ENCODE data around the gene DACH1. TPM values are rescaled to one million over a fixed set of nuclear protein-coding genes. Genes with fewer than 3 reads are reported as not detected.

Gene DACH1
- total RNA-seq, 4 donors from 2014 or later, result 1.2 to 7.9 (median 4.4) TPM

DNA sequence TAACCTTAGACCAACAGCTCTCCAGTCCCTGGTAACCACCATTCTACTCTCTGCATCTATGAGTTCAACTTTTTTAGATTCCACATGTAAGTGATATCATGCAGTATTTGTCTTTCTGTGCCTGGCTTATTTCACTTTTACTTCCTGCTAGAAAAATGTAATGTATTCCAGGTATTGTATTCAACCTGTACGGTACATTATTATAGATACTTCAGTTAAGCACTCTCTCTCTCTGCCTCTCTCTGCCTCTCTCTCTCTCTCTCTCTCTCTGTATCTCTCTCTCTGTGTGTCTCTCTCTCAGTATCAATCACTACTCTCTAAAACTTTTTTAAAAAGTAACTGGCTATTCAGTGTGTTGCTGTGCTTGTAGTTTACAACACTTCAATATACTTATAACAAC, 8.4 kb downstream of the DACH1 start:
- TF ChIP-seq CTCF (IDR thresholded peaks at IDR 0.05; ENCODE audit: low read depth), result no peak

GRCh38 chr13:71856548-71857043, 10.4 kb downstream of the DACH1 start:
- no peak for TF ChIP-seq CTCF (IDR thresholded peaks at IDR 0.05; ENCODE audit: low read depth)

DNA sequence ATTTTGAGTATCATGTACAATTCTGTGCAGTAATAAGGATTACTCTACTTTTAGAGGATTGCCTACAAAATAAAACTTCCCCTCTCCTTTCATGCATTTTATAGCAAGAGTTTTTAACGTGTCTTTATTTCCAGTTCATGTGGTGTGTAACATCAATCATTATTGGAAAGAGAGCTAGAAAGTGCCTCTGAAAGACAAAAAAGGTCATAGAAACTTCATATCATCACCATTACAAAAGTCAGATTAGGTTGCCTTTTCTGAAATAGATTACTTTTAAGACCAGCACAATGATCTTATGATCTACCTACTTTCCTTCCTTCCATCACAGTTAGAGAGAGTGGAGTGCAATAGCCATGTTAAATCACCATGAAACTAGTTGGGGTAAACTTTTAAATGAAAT, 12.6 kb downstream of the DACH1 start:
- no peak for TF ChIP-seq CTCF (IDR thresholded peaks at IDR 0.05; ENCODE audit: low read depth)

DNA sequence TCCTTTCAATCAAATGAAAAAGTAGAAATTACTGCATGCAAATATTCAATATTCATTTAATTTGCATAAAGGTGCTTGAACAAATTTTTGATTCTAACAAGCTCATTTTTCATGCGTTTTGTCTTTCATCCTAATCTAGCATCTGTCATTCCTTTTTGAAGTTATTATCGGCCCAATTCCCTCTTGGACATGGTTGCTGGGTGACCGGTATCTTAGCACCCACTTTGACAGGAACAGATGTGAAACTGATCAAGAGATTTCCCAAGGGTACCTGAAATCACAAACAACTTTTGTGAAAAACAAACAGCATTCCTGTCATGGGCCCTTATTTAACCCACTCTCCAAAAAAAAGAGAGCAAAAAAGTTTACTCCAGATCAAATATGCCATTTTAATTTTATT, 13.3 kb downstream of the DACH1 start:
- no peak for TF ChIP-seq CTCF (IDR thresholded peaks at IDR 0.05; ENCODE audit: low read depth)

DNA sequence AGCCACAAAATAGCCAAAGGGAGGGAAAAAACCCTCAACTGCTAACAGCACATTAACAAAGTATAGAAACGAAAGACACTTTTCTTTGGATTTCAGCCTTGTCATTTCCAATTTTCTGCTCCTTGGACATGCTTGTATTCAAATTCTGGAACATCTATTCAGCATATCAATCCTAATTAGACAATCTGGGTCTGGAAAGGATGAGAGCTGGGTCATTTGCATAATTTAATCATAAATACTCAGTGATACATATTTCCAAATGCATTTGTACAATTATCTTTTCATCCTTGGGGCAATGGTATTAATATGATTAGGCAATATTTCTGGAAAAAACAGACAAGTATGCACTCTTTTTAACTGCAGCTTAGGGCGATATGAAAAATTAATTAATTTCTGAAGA, 14.3 kb downstream of the DACH1 start:
- no peak for TF ChIP-seq CTCF (IDR thresholded peaks at IDR 0.05; ENCODE audit: low read depth)

GRCh38 chr13:71851498-71852409, 15.2 kb downstream of the DACH1 start:
- TF ChIP-seq CTCF (IDR thresholded peaks at IDR 0.05; ENCODE audit: low read depth), result no peak

DNA sequence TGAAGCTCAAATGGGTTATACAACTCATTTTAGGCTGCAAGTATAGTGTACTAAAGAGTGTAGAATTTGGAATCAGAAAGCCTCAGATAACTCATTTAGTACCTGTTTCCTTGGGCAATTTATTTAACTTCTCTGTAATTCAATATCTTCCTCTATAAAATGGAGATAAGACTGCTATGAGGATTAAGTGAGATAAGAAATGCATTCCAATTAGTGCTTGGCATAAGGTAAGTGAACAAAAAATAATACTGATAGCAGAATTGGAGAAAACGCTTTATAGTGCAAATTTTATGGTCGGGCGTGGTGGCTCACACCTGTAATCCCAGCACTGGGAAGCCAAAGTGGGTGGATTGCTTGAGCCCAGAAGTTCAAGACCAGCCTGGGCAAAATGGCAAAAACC, 25.0 kb downstream of the DACH1 start:
- no peak for TF ChIP-seq CTCF (IDR thresholded peaks at IDR 0.05; ENCODE audit: low read depth)
